ENCODE data around the gene REXO1.

REXO1 gene

DNA sequence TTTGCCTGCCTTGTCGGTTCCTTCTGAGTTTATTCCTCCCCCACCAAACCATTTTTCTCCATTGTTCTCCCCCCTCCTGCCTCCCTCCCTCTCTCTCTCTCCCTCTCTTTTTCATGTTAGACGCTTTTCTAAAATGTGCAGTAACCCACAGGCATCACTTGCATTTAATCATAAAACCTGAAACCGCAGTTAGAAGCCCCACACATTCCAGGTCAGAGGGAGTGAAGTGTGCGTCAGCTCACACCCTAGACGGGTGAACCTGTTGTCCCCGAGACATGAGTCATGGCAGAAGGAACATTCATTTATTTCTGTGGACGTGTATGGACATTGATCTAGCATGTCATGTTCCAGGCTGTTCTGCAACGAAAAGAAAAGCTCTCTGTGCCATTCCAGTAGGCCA, 75.1 kb downstream of the REXO1 start:
- Mint-ChIP-seq H3K9me3 (peaks cover 11 to 12% of the 10 kb centered on the region in 2 donors), H3K27ac (peak overlapping the region; percentile 62), H3K27me3 (peaks cover 73 to 93% of the 10 kb centered on the region in 2 donors), H3K4me1 (peaks cover 5 to 10% of the 10 kb centered on the region in 2 donors), H3K36me3 (peaks cover 5 to 7% of the 10 kb centered on the region in 2 donors), H3K4me3 (no peak overlapping the region)
- ATAC-seq (replicated peaks) = no peak
- no peak for DNase-seq

DNA sequence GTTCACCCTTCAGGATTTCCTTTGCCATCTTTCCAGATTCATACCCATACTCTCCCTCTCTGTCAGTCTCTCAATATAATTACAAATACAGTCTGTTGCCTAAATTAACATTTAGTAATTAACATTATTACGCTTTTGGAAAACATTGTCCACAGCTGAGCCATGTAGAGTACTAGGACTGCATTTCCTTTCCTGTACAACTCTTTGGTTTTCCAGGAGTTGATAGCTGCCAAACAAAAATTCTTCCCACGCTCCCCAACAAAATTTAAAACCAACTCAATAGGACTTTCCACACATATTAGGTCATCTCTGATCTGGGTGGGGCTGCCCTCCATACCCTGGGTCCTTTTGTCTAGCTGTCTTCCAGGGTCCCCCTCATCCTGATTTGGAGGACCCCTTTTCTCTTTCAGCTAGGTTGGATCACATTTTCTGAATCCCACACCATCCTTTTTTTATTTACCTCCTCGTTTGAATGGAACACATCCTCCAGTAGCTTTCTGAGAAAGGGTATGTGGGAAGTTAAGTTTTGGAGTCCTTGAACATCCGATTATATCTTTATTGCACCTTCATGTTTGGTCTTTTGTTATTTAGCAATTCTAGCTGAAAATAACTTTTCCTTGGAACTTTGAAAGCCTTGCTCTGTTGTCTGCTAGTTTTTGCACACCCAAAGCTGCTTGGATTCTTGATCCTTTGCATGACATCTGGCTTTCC, 77.3 kb downstream of the REXO1 start:
- no peak overlapping the region for H3K27ac Mint-ChIP-seq
- no peak overlapping the region for H3K4me3 Mint-ChIP-seq
- H3K27me3 Mint-ChIP-seq = peaks cover 69 to 92% of the 10 kb centered on the region in 2 donors
- peaks cover 11 to 12% of the 10 kb centered on the region in 2 donors for H3K9me3 Mint-ChIP-seq
- no peak for ATAC-seq (replicated peaks)
- no peak for DNase-seq
- peaks cover 5 to 7% of the 10 kb centered on the region in 2 donors for H3K36me3 Mint-ChIP-seq
- H3K4me1 Mint-ChIP-seq = peaks cover 7 to 24% of the 10 kb centered on the region in 2 donors

DNA sequence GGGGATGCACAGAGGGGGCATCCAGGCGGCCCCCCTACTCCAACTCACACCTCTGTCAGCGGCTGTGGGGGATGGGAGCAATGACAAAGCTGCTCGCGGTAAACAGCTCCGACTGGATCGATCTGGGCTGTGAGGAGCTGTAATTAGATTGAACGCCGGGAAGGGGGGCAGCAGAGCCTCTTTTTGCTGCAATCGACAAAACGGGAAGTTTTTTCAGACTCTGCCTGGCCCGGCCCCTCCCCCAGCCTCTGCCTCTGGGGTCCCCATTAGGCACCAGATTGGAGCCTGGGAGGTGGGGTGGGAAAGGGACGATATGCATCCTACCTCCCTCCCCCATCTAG, 78.7 kb downstream of the REXO1 start:
- Mint-ChIP-seq H3K4me3 (no peak overlapping the region), H3K27me3 (peaks cover 79 to 94% of the 10 kb centered on the region in 2 donors), H3K27ac (no peak overlapping the region), H3K4me1 (peaks cover 5 to 31% of the 10 kb centered on the region in 2 donors), H3K9me3 (peaks cover 10 to 11% of the 10 kb centered on the region in 2 donors), H3K36me3 (peaks cover 4 to 7% of the 10 kb centered on the region in 2 donors)
- ATAC-seq (replicated peaks) (no peak), DNase-seq (no peak)

DNA sequence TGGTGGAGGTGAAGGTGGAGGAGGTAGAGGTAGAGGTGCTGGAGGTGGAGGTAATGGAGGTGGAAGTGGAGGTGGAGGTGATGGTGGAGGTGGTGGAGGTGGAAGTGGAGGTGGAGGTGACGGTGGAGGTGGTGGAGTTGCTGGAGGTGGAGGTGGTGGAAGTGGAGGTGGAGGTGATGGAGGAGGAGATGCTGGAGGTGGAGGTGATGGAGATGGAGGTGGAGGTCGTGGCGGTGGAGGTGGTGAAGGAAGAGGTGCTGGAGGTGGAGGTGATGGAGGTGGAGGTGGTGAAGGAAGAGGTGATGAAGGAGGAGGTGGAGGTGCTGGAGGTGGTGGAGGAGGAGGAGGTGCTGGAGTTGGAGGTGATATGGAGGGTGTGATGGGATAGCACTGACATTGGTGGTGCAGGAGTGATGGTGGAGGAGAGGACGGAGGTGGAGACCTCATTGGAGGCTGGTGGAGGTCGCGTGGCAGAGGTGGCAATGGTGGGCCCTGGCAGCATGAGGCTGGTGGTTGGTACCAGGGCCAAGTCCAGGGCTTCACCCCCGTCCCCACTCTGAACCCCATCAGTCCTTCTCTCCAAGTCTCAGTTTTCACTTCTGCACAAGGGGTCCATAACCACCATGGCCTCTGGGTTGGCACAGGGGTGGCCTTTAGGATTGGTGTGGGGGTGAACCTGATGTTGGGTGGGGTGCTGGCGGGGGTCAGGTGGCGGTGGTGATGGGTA, 79.2 kb downstream of the REXO1 start:
- H3K4me3 Mint-ChIP-seq = no peak overlapping the region
- H3K36me3 Mint-ChIP-seq = peaks cover 2 to 7% of the 10 kb centered on the region in 2 donors
- no peak for ATAC-seq (replicated peaks)

DNA sequence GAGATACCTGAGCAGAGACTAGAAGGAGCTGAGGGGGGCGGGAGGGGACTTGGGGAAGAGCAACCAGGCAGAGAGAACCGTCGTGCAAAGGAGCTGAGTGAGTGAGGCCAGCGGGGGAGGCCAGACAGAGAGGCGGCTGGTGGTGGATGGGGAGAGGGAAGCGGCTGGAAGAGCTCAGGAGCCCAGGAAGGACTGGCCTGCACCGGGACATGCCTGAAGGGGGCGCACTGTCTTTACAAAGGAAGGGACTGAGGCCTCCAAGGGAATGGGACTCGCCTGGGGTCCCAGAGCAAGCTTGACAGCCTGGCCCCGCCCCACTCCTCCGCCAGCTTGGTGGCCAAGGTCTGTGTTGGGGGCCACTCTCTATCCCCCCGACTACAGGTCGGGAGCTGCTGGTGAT, 80.0 kb downstream of the REXO1 start:
- Mint-ChIP-seq H3K9me3 (peaks cover 10 to 11% of the 10 kb centered on the region in 2 donors), H3K4me3 (no peak overlapping the region), H3K4me1 (peaks cover 5 to 31% of the 10 kb centered on the region in 2 donors), H3K27ac (no peak overlapping the region), H3K36me3 (peaks cover 2 to 7% of the 10 kb centered on the region in 2 donors), H3K27me3 (peaks cover 77 to 93% of the 10 kb centered on the region in 2 donors)
- no peak for DNase-seq
- no peak for ATAC-seq (replicated peaks)

More for the DNA sequence above, 79.2 kb downstream of the REXO1 start:
- H3K27me3 Mint-ChIP-seq = peaks cover 79 to 94% of the 10 kb centered on the region in 2 donors
- DNase-seq = no peak
- H3K27ac Mint-ChIP-seq = no peak overlapping the region
- peaks cover 5 to 31% of the 10 kb centered on the region in 2 donors for H3K4me1 Mint-ChIP-seq
- H3K9me3 Mint-ChIP-seq = peaks cover 10 to 11% of the 10 kb centered on the region in 2 donors

DNA sequence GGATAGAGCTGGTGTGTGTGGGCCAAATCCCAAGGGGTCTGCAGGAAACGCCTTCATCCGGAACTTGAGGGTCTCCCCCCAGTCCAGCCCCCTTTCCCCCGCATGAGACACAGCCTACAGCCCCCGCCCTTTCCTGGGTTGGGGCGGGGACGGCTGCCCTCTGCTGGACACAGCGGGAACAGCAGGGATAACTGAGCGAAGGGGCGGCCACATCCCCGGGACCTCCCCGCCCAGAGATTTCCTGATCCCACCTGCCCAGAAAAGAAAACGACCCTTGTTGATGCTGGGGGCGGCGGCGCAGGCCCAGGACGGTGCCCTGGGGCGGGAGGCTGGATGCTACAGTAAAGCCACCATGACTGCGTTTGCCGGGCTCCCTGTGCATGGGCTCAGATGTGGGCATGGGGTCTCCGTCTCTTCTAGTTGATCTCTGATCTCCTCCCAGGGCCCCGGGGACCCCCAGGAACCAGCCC, 80.8 kb downstream of the REXO1 start:
- peaks cover 5 to 31% of the 10 kb centered on the region in 2 donors for H3K4me1 Mint-ChIP-seq
- H3K9me3 Mint-ChIP-seq = peaks cover 10 to 11% of the 10 kb centered on the region in 2 donors
- H3K36me3 Mint-ChIP-seq = peaks cover 2 to 7% of the 10 kb centered on the region in 2 donors
- no peak overlapping the region for H3K4me3 Mint-ChIP-seq
- DNase-seq (no peak), ATAC-seq (replicated peaks) (peak; percentile 45 to 59)
- H3K27me3 Mint-ChIP-seq = peaks cover 74 to 91% of the 10 kb centered on the region in 2 donors
- H3K27ac Mint-ChIP-seq = peak overlapping the region; percentile 37

DNA sequence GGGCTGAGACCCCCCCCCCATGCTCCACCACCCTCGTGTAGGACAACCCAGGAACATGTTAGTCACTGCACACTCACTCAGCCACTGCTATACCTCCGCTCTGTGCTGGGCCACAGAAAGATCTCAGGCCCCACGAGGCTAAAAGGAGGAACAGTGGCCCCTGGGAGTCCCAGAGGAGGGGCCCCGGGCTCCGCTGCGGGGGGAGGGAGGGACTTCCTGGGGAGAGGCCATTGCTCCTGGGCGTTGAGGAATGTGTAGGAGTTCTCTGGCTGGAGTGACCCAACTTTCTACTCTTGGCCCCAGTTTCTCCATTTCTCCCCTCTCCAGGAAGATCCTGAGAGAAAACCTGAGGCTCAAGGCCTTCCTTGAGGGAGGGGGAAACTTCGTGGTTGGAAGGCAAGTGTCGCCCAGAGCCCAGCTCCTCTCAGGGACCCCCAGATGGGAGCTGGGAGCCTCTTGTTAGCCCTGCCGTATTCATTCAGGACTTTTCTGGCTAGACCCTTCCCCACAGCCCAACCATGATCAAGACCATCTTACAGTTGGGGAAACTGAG, 81.4 kb downstream of the REXO1 start:
- Mint-ChIP-seq H3K27ac (no peak overlapping the region), H3K4me3 (no peak overlapping the region), H3K36me3 (peaks cover 2 to 7% of the 10 kb centered on the region in 2 donors), H3K9me3 (peaks cover 10 to 11% of the 10 kb centered on the region in 2 donors), H3K27me3 (peaks cover 71 to 90% of the 10 kb centered on the region in 2 donors), H3K4me1 (peaks cover 5 to 31% of the 10 kb centered on the region in 2 donors)
- DNase-seq (no peak), ATAC-seq (replicated peaks) (peak; percentile 76 to 79)

DNA sequence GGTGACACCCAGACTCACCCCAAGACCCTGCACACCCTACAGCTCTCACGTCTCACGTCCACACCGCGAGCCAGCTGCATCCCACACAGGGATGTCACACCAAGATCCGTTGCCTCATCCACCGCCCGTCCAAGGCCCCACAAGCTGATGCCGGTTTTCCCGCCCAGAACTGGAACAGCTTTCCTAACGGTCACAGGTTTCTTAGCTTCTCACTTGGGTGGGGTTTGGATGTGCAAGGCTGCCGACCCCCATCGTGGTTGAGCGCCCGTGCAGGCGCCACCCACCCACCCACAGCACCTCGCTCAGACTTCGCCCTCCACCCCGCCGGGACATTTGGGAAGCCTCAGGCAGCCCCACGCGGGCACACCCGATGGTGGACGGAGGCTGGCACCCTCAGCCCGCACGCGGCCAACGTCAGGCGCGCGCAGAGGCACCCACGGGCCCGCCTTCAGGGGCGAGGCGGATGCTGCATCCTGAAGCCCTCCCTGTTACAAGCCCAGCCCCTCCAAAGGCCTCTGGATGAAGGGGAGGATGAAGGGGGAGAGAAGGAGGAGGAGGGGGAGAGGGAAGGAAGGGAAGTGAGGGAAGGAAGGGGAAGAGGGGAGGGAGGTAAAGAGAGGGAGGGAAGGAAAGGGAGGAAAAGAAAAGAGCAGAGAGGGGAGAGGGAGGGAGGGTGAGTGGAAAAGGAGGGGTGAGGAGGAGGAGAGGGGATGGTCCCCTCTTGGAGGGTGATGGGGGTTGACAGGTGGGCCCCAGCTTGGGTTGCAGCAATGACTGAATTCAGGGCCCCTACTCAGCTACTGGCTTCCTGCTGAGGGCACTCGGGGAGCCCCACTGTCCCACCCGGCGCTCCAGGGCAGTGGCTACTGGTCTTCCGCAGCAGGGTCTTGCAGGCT, 82.1 kb downstream of the REXO1 start:
- Mint-ChIP-seq H3K4me3 (no peak overlapping the region), H3K4me1 (peaks cover 5 to 38% of the 10 kb centered on the region in 2 donors), H3K27ac (no peak overlapping the region), H3K36me3 (peaks cover 2 to 6% of the 10 kb centered on the region in 2 donors), H3K9me3 (peaks cover 9 to 10% of the 10 kb centered on the region in 2 donors), H3K27me3 (peaks cover 74 to 91% of the 10 kb centered on the region in 2 donors)
- DNase-seq (no peak), ATAC-seq (replicated peaks) (peak in 1 of 2 donors; percentile 13)
